Measurements from ENCODE around the gene AQR.

GRCh38 chr15:34890424-34890823 lies 79.1 kb downstream of the AQR start:
- TF ChIP-seq CTCF (IDR thresholded peaks at IDR 0.05) = no peak
- TF ChIP-seq POLR2A (IDR thresholded peaks at IDR 0.05) = no peak
